GM20431 (cell line): ENCODE measurements around the gene CCDC89.

Experiments used
- in situ Hi-C: fragments of 300-500 bp; cut with MseI, MboI; formaldehyde crosslinking; loops from one replicate; pipeline ENCODE4 v1.15.0; 2020; ENCODE audit warnings: low sequenced_read_pairs; ENCODE audit not compliant: unreplicated experiment

CCDC89 gene

GRCh38 chr11:85685820-85686459 lies at the start of gene CCDC89:
Gene CCDC89 (minus strand): TSS chr11:85686195. CDS start chr11:85686130, 65 bp downstream.
- in situ Hi-C loops = no loop called here

- in situ Hi-C loops = no loop called here
Observed at GRCh38 chr11:85732965-85733364, 47.0 kb upstream of the CCDC89 start.

- in situ Hi-C loops = no loop called here
Observed at GRCh38 chr11:85726381-85726780, 40.4 kb upstream of the CCDC89 start.

GRCh38 chr11:85725510-85726258 lies 39.7 kb upstream of the CCDC89 start:
- in situ Hi-C loops = no loop called here

- in situ Hi-C loops = no loop called here
Observed at GRCh38 chr11:85724748-85725465, 38.9 kb upstream of the CCDC89 start.

- in situ Hi-C loops = no loop called here
Observed at GRCh38 chr11:85723088-85723487, 37.1 kb upstream of the CCDC89 start.

- in situ Hi-C loops = no loop called here
Observed at GRCh38 chr11:85721191-85721590, 35.2 kb upstream of the CCDC89 start.

- in situ Hi-C loops = no loop called here
Observed at GRCh38 chr11:85718991-85719807, 33.2 kb upstream of the CCDC89 start.

GRCh38 chr11:85718126-85718943 lies 32.3 kb upstream of the CCDC89 start:
- in situ Hi-C loops = no loop called here

- in situ Hi-C loops = no loop called here
Observed at GRCh38 chr11:85717429-85717828, 31.4 kb upstream of the CCDC89 start.

- in situ Hi-C loops = no loop called here
Observed at GRCh38 chr11:85712953-85713352, 27.0 kb upstream of the CCDC89 start.

- in situ Hi-C loops = no loop called here
Observed at GRCh38 chr11:85710917-85711316, 24.9 kb upstream of the CCDC89 start.

- in situ Hi-C loops = no loop called here
Observed at GRCh38 chr11:85709941-85710702, 24.1 kb upstream of the CCDC89 start.

- in situ Hi-C loops = no loop called here
Observed at GRCh38 chr11:85705800-85706199, 19.8 kb upstream of the CCDC89 start.

GRCh38 chr11:85704967-85705366 lies 19.0 kb upstream of the CCDC89 start:
- in situ Hi-C loops = no loop called here

GRCh38 chr11:85699957-85700741 lies 14.2 kb upstream of the CCDC89 start:
- in situ Hi-C loops = no loop called here

GRCh38 chr11:85698195-85698594 lies 12.2 kb upstream of the CCDC89 start:
- in situ Hi-C loops = no loop called here

- in situ Hi-C loops = no loop called here
Observed at GRCh38 chr11:85697747-85698146, 11.8 kb upstream of the CCDC89 start.
